ENCODE data around the gene MRPL4.

MRPL4 gene

GRCh38 chr19:10290357-10290875 lies 38.4 kb downstream of the MRPL4 start:
- no peak for DNase-seq

GRCh38 chr19:10290876-10291553 lies 39.0 kb downstream of the MRPL4 start:
- DNase-seq, result no peak

DNA sequence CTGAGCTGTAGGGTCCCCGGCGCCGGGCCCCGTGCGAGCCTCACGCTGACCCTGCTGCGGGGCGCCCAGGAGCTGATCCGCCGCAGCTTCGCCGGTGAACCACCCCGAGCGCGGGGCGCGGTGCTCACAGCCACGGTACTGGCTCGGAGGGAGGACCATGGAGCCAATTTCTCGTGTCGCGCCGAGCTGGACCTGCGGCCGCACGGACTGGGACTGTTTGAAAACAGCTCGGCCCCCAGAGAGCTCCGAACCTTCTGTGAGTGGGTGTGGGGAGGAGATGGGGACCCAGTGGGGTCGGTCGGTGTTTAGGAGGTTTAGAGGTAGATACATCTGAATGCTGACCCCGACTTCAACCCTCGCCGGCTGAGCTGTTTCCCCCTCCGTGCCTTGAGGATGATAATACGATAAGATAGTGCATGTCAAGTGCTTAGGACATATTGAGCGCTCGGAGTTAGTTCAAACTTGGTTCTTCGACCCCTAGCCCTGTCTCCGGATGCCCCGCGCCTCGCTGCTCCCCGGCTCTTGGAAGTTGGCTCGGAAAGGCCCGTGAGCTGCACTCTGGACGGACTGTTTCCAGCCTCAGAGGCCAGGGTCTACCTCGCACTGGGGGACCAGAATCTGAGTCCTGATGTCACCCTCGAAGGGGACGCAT lies 39.7 kb downstream of the MRPL4 start:
- no peak for DNase-seq

DNA sequence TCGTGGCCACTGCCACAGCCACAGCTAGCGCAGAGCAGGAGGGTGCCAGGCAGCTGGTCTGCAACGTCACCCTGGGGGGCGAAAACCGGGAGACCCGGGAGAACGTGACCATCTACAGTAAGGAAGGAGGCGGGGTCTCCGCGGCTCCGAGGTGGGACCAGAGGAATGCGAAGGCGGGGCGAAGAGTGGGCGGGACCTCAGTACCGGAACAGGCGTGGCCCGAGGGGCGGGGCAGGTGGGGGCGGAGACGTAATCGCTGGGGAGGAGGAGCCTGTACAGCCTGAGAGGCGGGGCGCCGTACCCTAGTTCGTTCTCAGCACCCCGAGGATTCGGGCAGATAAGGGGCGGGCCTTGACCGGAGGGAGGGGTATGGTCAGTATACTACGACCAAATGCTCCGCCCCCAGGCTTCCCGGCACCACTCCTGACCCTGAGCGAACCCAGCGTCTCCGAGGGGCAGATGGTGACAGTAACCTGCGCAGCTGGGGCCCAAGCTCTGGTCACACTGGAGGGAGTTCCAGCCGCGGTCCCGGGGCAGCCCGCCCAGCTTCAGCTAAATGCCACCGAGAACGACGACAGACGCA lies 40.3 kb downstream of the MRPL4 start:
- DNase-seq, result peak; percentile 16

- no peak for DNase-seq
Observed at GRCh38 chr19:10292789-10293636, 41.0 kb downstream of the MRPL4 start.

DNA sequence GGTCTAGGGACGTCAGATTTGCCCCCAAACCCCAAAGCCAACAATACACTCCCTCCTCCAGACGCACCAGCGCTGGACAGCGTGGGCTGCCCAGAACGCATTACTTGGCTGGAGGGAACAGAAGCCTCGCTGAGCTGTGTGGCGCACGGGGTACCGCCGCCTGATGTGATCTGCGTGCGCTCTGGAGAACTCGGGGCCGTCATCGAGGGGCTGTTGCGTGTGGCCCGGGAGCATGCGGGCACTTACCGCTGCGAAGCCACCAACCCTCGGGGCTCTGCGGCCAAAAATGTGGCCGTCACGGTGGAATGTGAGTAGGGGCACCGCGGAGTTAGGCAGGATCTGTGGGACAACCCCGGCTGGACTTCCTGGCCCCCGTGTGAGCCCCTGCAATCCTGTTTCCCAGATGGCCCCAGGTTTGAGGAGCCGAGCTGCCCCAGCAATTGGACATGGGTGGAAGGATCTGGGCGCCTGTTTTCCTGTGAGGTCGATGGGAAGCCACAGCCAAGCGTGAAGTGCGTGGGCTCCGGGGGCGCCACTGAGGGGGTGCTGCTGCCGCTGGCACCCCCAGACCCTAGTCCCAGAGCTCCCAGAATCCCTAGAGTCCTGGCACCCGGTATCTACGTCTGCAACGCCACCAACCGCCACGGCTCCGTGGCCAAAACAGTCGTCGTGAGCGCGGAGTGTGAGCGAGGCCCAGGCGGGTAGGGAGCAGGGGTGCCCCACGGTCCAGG lies 41.8 kb downstream of the MRPL4 start:
- no peak for DNase-seq

- DNase-seq, result no peak
Observed at GRCh38 chr19:10294368-10294697, 42.3 kb downstream of the MRPL4 start.

DNA sequence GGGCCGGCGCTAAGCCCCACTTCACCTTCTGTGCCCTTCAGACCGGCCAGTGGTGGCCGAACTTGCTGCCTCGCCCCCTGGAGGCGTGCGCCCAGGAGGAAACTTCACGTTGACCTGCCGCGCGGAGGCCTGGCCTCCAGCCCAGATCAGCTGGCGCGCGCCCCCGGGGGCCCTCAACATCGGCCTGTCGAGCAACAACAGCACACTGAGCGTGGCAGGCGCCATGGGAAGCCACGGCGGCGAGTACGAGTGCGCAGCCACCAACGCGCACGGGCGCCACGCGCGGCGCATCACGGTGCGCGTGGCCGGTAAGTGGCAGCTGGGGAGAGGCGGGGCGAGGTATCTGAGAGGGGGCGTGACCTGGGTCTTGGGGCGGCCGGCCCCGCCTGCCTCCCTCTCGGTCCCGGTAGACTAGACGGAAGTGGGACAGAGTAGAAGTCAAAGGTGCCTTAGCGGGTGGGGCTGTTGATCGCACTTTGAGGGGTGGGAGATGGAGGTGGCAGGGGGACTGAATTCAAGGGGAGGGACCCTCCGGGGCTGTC lies 43.4 kb downstream of the MRPL4 start:
- no peak for DNase-seq

DNA sequence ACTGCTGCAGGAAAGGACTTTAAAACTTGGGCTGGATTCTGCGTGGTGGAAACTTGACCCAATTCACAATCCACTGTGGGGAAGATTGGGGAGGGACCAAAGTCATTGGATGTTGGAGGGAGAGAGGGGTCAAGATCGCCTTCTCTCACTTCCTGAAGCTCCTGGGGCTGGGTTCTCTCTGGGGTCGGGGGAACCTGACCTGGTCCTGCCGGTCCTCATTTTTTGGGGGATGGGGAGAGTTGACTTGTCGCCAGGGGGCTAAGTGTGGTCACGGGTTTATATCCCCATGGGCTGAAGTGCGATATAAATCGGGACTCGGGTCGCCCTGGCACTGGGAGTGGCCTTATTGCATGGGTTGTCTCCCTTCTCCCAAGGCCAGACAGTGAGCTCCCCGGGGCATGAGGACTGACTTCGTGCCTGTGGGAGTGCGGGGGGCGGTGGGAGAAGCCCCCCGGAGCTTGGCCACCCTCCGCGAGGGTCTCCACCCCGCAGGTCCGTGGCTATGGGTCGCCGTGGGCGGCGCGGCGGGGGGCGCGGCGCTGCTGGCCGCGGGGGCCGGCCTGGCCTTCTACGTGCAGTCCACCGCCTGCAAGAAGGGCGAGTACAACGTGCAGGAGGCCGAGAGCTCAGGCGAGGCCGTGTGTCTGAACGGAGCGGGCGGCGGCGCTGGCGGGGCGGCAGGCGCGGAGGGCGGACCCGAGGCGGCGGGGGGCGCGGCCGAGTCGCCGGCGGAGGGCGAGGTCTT lies 44.0 kb downstream of the MRPL4 start:
- DNase-seq, result no peak

DNA sequence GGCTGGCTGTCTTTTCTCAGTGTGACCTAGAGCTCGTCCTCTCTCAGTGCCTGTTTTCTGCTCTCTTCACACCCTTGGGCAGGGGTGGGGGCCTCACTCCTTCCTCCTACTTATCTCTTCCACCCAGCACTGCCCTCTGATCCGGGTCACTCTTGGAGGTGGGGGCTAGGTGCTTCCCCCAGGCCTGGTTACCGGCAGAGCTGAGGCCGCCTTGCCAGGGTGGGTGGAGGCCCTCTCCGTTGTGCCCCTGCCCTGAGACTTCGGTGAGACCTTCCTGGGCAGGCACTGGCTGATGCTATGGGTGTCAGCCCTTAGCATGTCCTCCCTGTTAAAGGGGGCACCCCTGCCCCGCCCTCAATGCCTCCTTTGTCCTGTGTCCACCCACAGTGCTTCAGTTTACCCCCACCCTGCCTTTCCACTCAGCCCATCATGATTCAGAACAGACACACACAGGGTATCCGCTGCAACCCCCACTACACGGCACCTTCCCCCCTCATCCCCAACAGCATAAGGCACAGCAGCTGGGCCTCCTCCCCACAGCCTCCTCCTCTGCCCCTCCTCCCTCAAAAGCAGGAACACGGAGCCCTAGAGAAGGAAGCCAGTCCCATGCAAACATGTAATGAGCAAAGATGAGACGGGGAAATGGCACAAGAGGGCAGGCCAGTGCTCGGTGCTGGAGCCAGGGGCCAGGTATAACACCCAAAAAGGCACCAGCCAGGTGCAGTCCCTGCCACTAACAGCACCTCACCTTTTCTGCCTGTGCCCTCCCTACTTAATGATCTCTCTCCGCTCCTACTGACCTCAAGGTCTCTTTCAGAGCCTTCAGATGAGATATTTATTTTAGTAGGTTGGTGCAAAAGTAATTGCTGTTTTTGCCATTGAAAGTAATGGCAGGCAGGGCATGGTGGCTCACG lies 47.8 kb downstream of the MRPL4 start:
- no peak for DNase-seq

- no peak for DNase-seq
Observed at GRCh38 chr19:10305139-10305806, 53.3 kb downstream of the MRPL4 start.

DNA sequence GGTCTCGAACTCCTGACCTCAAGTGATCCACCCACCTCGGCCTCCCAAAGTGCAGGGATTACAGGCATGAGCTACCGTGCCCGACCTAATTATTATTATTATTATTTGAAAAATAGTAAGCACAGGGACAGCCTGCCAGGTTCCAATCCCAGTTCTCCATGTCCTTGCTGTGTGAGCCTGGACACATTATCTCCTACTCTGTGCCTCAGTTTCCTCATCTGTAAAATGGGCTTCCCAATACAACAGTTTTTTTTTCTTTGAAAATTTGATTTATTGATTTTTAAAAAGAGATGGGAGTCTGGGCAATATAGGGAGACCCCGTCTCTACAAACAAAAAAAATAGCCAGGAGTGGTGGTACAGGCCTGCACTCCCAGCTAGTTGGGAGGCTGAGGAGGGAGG lies 54.3 kb downstream of the MRPL4 start:
- no peak for DNase-seq

GRCh38 chr19:10309423-10309822 lies 57.4 kb downstream of the MRPL4 start, which contains the start of gene ZGLP1:
TSS of gene ZGLP1 (minus strand) at chr19:10309815.
- DNase-seq, result no peak

All from NCI-H2227 treated with DMSO at 0.1 percent for 48 hours (cell line).